ENCODE results near the gene CHD6.

CHD6 gene

GRCh38 chr20:41406896-41407444 is 211.2 kb downstream of the CHD6 start:
- H3K4me3 ChIP-seq (ENCODE audit: low read depth, low read length), result no peak overlapping the region
- ChIA-PET CTCF (interaction anchor here (3.2 to 8.4 kb wide), 3 partner anchors 17 to 439 kb away, joined by 8 to 172 read pairs (median 59); no protein-coding TSS in a partner anchor), POLR2A (no interaction called here)
- DNase-seq (ENCODE audit: low read depth, low spot score), result no peak
- TF ChIP-seq CTCF (IDR thresholded peaks at IDR 0.05; ENCODE audit: insufficient read depth, low read length, missing control alignments), result no peak

GRCh38 chr20:41406353-41406752 is 211.8 kb downstream of the CHD6 start:
- CTCF ChIA-PET, result interaction anchor here (8.4 kb wide), 1 partner anchor 18 kb away, joined by 172 read pairs; no protein-coding TSS in a partner anchor
- H3K4me3 ChIP-seq (ENCODE audit: low read depth, low read length), result no peak overlapping the region
- POLR2A ChIA-PET, result no interaction called here
- no peak for TF ChIP-seq CTCF (IDR thresholded peaks at IDR 0.05; ENCODE audit: insufficient read depth, low read length, missing control alignments)
- DNase-seq (ENCODE audit: low read depth, low spot score), result no peak

- no peak for DNase-seq (ENCODE audit: low read depth, low spot score)
- ChIA-PET CTCF (no interaction called here), POLR2A (no interaction called here)
- no peak overlapping the region for H3K4me3 ChIP-seq (ENCODE audit: low read depth, low read length)
- TF ChIP-seq CTCF (IDR thresholded peaks at IDR 0.05; ENCODE audit: insufficient read depth, low read length, missing control alignments), result no peak
Measured at GRCh38 chr20:41405436-41405835, 212.7 kb downstream of the CHD6 start.

GRCh38 chr20:41403604-41404003 is 214.6 kb downstream of the CHD6 start:
- CTCF ChIA-PET, result interaction anchor here (1.5 to 2.1 kb wide), 3 partner anchors 9 to 230 kb away, joined by 3 to 10 read pairs (median 5); no protein-coding TSS in a partner anchor
- POLR2A ChIA-PET, result interaction anchor here (0.7 kb wide), 1 partner anchor 122 kb away, joined by 3 read pairs; no protein-coding TSS in a partner anchor

GRCh38 chr20:41398408-41398807 is 219.8 kb downstream of the CHD6 start:
- TF ChIP-seq CTCF (IDR thresholded peaks at IDR 0.05; ENCODE audit: insufficient read depth, low read length, missing control alignments), result no peak
- H3K4me3 ChIP-seq (ENCODE audit: low read depth, low read length), result no peak overlapping the region
- ChIA-PET POLR2A (no interaction called here), CTCF (interaction anchor here (8.2 kb wide), 1 partner anchor 13 kb away, joined by 50 read pairs; no protein-coding TSS in a partner anchor)
- DNase-seq (ENCODE audit: low read depth, low spot score), result no peak

More at GRCh38 chr20:41403604-41404003, 214.6 kb downstream of the CHD6 start:
- TF ChIP-seq CTCF (IDR thresholded peaks at IDR 0.05; ENCODE audit: insufficient read depth, low read length, missing control alignments), result no peak
- H3K4me3 ChIP-seq (ENCODE audit: low read depth, low read length), result no peak overlapping the region
- DNase-seq (ENCODE audit: low read depth, low spot score), result no peak

GRCh38 chr20:41395667-41396664 is 222.2 kb downstream of the CHD6 start:
- no peak for TF ChIP-seq CTCF (IDR thresholded peaks at IDR 0.05; ENCODE audit: insufficient read depth, low read length, missing control alignments)
- no peak overlapping the region for H3K4me3 ChIP-seq (ENCODE audit: low read depth, low read length)
- POLR2A ChIA-PET, result no interaction called here
- no peak for DNase-seq (ENCODE audit: low read depth, low spot score)
- CTCF ChIA-PET, result interaction anchor here (1.3 to 8.2 kb wide), 2 partner anchors 15 to 17 kb away, joined by 3 to 50 read pairs; no protein-coding TSS in a partner anchor
